Ishikawa (cell line): ENCODE measurements around the gene AIPL1.

Experiments used
- CEBPB ChIP-seq: IDR thresholded peaks from 2 replicates; pipeline ENCODE4 v1.6.1; 2012
- CREB1 ChIP-seq: IDR thresholded peaks from 2 replicates; pipeline ENCODE4 v1.6.1; 2012; ENCODE audit warnings: low read depth
- EGR1 ChIP-seq: IDR thresholded peaks from 2 replicates; pipeline ENCODE4 v1.6.1; 2012
- EP300 ChIP-seq: IDR thresholded peaks from 2 replicates; pipeline ENCODE4 v1.6.1; 2012; ENCODE audit warnings: borderline replicate concordance
- FOXM1 ChIP-seq: IDR thresholded peaks from 2 replicates; pipeline ENCODE4 v1.6.1; 2012; ENCODE audit warnings: low read depth, borderline replicate concordance
- MAX ChIP-seq: IDR thresholded peaks from 2 replicates; pipeline ENCODE4 v1.6.1; 2012
- NFIC ChIP-seq: IDR thresholded peaks from 2 replicates; pipeline ENCODE4 v1.6.1; 2012
- RAD21 ChIP-seq: IDR thresholded peaks from 2 replicates; pipeline ENCODE4 v1.6.1; 2012; ENCODE audit warnings: low read depth
- TAF1 ChIP-seq: IDR thresholded peaks from 2 replicates; pipeline ENCODE4 v1.6.1; 2012; ENCODE audit warnings: low read depth, mild to moderate bottlenecking
- TCF12 ChIP-seq: IDR thresholded peaks from 2 replicates; pipeline ENCODE4 v1.6.1; 2012; ENCODE audit warnings: low read depth
- TEAD4 ChIP-seq: IDR thresholded peaks from 2 replicates; pipeline ENCODE4 v1.6.1; 2012
- YY1 ChIP-seq: IDR thresholded peaks from 2 replicates; pipeline ENCODE4 v1.6.1; 2012; ENCODE audit warnings: low read depth
- ZBTB7A ChIP-seq: IDR thresholded peaks from 2 replicates; pipeline ENCODE4 v1.6.1; 2012; ENCODE audit warnings: low read depth
- TF ChIP-seq, protein P1 (sequence below): IDR thresholded peaks from 2 replicates; pipeline ENCODE4 v1.6.1; 2012
- TF ChIP-seq, protein P2 (sequence below): IDR thresholded peaks from 2 replicates; pipeline ENCODE4 v1.6.1; 2012; ENCODE audit warnings: low read depth, mild to moderate bottlenecking

The AIPL1 gene

GRCh38 chr17:6470146-6470718 is 35.3 kb upstream of the AIPL1 start:
- TF ChIP-seq EGR1 (no peak), CEBPB (no peak), TAF1 (no peak), YY1 (no peak), ZBTB7A (no peak)
- TF ChIP-seq, protein P1, sequence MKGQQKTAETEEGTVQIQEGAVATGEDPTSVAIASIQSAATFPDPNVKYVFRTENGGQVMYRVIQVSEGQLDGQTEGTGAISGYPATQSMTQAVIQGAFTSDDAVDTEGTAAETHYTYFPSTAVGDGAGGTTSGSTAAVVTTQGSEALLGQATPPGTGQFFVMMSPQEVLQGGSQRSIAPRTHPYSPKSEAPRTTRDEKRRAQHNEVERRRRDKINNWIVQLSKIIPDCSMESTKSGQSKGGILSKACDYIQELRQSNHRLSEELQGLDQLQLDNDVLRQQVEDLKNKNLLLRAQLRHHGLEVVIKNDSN: no peak

- TF ChIP-seq EP300 (no peak), CREB1 (no peak)
Measured at GRCh38 chr17:6468051-6468790, 33.3 kb upstream of the AIPL1 start.

GRCh38 chr17:6467567-6467966 is 32.6 kb upstream of the AIPL1 start:
- TF ChIP-seq, protein P1: no peak
- TF ChIP-seq TEAD4: no peak
- no peak for TF ChIP-seq RAD21
- TF ChIP-seq EGR1: no peak
- no peak for TF ChIP-seq MAX
- no peak for TF ChIP-seq ZBTB7A
- TF ChIP-seq CREB1: no peak
- no peak for TF ChIP-seq YY1
- no peak for TF ChIP-seq NFIC
- no peak for TF ChIP-seq TAF1
- no peak for TF ChIP-seq EP300
- no peak for TF ChIP-seq FOXM1

GRCh38 chr17:6465206-6466003 is 30.5 kb upstream of the AIPL1 start:
- TF ChIP-seq YY1: no peak
- TF ChIP-seq RAD21: no peak
- no peak for TF ChIP-seq NFIC
- no peak for TF ChIP-seq TCF12
- TF ChIP-seq TAF1: no peak
- TF ChIP-seq, protein P2, sequence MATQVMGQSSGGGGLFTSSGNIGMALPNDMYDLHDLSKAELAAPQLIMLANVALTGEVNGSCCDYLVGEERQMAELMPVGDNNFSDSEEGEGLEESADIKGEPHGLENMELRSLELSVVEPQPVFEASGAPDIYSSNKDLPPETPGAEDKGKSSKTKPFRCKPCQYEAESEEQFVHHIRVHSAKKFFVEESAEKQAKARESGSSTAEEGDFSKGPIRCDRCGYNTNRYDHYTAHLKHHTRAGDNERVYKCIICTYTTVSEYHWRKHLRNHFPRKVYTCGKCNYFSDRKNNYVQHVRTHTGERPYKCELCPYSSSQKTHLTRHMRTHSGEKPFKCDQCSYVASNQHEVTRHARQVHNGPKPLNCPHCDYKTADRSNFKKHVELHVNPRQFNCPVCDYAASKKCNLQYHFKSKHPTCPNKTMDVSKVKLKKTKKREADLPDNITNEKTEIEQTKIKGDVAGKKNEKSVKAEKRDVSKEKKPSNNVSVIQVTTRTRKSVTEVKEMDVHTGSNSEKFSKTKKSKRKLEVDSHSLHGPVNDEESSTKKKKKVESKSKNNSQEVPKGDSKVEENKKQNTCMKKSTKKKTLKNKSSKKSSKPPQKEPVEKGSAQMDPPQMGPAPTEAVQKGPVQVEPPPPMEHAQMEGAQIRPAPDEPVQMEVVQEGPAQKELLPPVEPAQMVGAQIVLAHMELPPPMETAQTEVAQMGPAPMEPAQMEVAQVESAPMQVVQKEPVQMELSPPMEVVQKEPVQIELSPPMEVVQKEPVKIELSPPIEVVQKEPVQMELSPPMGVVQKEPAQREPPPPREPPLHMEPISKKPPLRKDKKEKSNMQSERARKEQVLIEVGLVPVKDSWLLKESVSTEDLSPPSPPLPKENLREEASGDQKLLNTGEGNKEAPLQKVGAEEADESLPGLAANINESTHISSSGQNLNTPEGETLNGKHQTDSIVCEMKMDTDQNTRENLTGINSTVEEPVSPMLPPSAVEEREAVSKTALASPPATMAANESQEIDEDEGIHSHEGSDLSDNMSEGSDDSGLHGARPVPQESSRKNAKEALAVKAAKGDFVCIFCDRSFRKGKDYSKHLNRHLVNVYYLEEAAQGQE: no peak
- TF ChIP-seq MAX: no peak
- TF ChIP-seq CREB1: no peak
- no peak for TF ChIP-seq EGR1
- no peak for TF ChIP-seq CEBPB
- TF ChIP-seq FOXM1: no peak
- no peak for TF ChIP-seq ZBTB7A

DNA sequence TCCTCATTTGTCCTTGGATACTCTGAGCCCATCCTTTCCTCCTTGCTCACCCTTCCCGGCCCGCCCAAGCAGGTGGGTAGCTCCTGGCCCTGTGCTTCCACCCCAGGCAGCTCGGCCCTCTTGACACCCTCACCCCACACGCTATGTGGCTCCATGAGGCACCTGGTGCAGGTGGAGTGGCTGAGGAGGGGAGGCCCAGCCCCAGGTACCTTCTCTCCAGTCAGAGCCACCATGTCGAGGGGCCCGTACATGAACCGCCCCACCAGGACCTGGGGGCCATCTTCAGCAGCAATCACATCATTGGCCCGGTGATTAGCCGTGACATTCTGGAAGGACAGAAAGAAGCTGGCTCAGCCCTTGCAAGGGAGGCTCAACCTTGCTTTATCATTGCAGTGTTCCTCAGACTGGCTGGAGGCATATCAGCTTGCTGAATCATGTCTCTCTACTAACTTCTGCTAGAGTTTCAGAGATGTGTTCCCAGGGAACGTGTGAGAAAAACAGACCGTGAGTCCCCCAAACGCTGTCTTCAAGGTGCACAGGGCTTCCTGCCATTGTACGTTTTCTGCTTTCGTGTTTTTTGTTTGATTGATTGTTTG is 29.6 kb upstream of the AIPL1 start:
- TF ChIP-seq ZBTB7A (no peak), CEBPB (no peak), EGR1 (no peak), TCF12 (no peak), EP300 (no peak)
- TF ChIP-seq, protein P2: no peak
